T-helper 17 cell (primary cell): ENCODE results near the gene PCDH9. TPM values are rescaled to one million over a fixed set of nuclear protein-coding genes. Genes with fewer than 3 reads are reported as not detected.
A peak's percentile ranks its signal among the peaks of the same experiment; 100 is the strongest.

Experiments
- ATAC-seq: fragments of 150-1000 bp; cut with Tn5 transposase; 2 replicates; pipeline ENCODE4 v1.10.0; 2021; ENCODE audit warnings: mild to moderate bottlenecking, moderate library complexity
- DNase-seq, 3 donors: peaks; one replicate each; pipeline versions ENCODE4 v3.0.0 to v3.0.0-alpha.2; 2020 to 2021
- H3K9me3 ChIP-seq: one replicate; pipeline ENCODE4 v1.7.0; 2013; ENCODE audit warnings: low read length, mild to moderate bottlenecking; ENCODE audit not compliant: control insufficient read depth, poor library complexity, severe bottlenecking
- H3K27ac Mint-ChIP-seq: one replicate; pipeline ENCODE4 v1.8.0; 2022; ENCODE audit warnings: mild to moderate bottlenecking, moderate library complexity, mixed read lengths
- H3K27me3 Mint-ChIP-seq: one replicate; pipeline ENCODE4 v1.8.0; 2022; ENCODE audit warnings: mixed read lengths
- H3K36me3 Mint-ChIP-seq: one replicate; pipeline ENCODE4 v1.8.0; 2022; ENCODE audit warnings: low read depth, mixed read lengths
- H3K4me1 Mint-ChIP-seq: one replicate; pipeline ENCODE4 v1.8.0; 2022; ENCODE audit warnings: mild to moderate bottlenecking, mixed read lengths
- H3K4me3 Mint-ChIP-seq: one replicate; pipeline ENCODE4 v1.8.0; 2022; ENCODE audit warnings: mild to moderate bottlenecking, moderate library complexity, mixed read lengths
- total RNA-seq, 4 donors: library from RNA in 2 of 4; stranded (reverse) in 2 of 4; gene quantifications; one replicate each; pipeline ENCODE4 v1.2.3 and lab custom pipeline; 2022 to 2026

PCDH9 gene, protein sequence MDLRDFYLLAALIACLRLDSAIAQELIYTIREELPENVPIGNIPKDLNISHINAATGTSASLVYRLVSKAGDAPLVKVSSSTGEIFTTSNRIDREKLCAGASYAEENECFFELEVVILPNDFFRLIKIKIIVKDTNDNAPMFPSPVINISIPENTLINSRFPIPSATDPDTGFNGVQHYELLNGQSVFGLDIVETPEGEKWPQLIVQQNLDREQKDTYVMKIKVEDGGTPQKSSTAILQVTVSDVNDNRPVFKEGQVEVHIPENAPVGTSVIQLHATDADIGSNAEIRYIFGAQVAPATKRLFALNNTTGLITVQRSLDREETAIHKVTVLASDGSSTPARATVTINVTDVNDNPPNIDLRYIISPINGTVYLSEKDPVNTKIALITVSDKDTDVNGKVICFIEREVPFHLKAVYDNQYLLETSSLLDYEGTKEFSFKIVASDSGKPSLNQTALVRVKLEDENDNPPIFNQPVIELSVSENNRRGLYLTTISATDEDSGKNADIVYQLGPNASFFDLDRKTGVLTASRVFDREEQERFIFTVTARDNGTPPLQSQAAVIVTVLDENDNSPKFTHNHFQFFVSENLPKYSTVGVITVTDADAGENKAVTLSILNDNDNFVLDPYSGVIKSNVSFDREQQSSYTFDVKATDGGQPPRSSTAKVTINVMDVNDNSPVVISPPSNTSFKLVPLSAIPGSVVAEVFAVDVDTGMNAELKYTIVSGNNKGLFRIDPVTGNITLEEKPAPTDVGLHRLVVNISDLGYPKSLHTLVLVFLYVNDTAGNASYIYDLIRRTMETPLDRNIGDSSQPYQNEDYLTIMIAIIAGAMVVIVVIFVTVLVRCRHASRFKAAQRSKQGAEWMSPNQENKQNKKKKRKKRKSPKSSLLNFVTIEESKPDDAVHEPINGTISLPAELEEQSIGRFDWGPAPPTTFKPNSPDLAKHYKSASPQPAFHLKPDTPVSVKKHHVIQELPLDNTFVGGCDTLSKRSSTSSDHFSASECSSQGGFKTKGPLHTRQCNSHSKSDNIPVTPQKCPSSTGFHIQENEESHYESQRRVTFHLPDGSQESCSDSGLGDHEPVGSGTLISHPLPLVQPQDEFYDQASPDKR (N-terminal part only)
- total RNA-seq (under 1 TPM; 0.50 to 0.67 TPM), total RNA-seq (lab: John Stamatoyannopoulos, UW) (0.23 to 1.4 reads per million in 2 donors)

DNA sequence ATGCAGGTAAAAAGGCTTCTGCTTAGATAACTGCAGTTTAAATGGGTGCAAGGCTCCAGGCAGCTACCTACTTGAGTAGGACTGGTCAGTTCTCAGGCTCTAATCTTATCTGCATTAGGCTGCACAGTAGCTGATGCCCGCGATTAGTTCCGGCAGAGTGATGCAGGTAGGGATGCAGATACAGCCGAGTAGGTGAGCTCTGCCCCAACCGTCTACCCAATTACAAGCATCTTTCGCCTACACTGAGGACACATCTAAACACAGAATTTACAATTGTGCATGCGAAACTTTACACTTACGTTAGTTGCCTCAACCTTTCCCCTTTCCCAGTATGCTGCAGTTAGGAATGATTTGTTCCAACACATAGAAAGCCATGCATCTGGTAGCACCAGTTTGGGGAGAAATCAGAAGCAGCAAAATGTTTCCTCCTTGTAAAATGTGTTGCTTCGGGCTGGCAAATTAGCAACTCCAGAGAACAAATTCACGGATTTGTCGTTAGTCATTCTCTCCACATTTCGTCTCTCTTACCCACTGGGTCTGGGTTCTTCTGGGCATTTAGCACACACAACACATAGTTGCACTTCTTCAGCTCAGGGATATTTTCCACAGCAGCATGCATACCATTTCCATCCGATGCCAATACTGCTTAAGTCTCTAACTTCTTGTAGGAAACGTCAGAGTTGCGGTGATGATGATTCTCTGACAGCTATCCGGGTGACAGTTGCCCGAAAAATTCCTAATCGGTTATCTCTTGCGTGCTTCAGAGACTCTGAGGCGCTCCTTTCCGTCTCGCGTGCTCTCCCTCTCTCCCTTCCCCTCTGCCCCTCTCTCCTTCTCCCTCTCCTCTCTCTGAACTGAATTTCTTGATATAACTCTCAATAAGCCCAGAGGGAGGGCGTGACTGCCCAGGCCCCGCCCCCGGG is at the start of gene PCDH9:
Gene PCDH9, minus strand, starts transcription at position 856 of the 923 bp plus-strand sequence. CDS start 1,896 bp downstream, outside the sequence.
- no peak within 1 kb of the TSS for H3K4me3 Mint-ChIP-seq
- no peak for DNase-seq
- peak; percentile 13 for ATAC-seq
- H3K27me3 Mint-ChIP-seq = peaks cover 22% of the 10 kb centered on the region
- H3K27ac Mint-ChIP-seq = no peak within 1 kb of the TSS
- H3K36me3 Mint-ChIP-seq = no peaks in the 10 kb centered on the region
- peaks cover 7% of the 10 kb centered on the region for H3K4me1 Mint-ChIP-seq
- no peaks in the 10 kb centered on the region for H3K9me3 ChIP-seq

DNA sequence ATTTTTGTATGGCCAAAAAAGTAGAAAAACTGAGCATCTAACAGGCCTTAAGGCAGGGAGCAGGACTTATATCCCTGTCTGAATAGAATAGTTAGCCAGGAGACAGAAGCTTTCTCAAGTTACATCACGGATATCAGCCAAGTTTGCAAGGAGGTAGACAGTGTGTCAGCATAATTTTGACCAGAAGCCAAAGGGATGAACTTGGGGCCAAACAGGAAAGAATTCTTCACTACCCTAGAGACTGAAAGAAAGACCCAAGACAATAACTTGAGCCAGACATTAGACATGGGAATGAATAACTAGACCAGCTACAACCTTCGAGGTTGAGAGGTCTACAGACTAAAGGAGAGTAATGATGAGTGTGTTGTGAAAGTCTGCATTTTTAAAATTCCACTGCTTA is 48.1 kb upstream of the PCDH9 start:
- H3K9me3 ChIP-seq = no peaks in the 10 kb centered on the region
- DNase-seq (no peak), ATAC-seq (no peak)
- Mint-ChIP-seq H3K4me1 (no peaks in the 10 kb centered on the region), H3K36me3 (no peaks in the 10 kb centered on the region), H3K27ac (no peak overlapping the region), H3K27me3 (no peaks in the 10 kb centered on the region), H3K4me3 (no peak overlapping the region)

DNA sequence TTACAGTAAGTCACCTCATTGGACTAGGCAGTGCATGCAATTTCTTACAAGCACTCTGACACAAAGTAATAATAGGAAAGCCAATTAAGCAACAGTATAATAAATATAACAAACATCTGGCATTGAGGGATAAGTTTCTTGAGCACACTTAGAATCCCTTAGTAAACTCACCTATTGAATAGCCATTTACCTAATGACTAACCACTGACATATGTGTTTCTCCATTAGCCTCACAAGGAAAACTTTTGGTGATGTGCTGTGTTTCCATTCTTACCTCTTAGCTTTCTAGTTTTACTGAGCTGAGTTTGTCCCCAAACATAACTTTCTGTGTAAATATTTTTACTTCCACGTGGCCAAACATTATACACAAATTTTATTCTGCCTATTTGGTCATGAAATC is 47.4 kb upstream of the PCDH9 start:
- DNase-seq (no peak), ATAC-seq (no peak)
- Mint-ChIP-seq H3K27ac (no peak overlapping the region), H3K27me3 (no peaks in the 10 kb centered on the region), H3K4me3 (no peak overlapping the region), H3K36me3 (no peaks in the 10 kb centered on the region), H3K4me1 (no peaks in the 10 kb centered on the region)
- H3K9me3 ChIP-seq = no peaks in the 10 kb centered on the region

DNA sequence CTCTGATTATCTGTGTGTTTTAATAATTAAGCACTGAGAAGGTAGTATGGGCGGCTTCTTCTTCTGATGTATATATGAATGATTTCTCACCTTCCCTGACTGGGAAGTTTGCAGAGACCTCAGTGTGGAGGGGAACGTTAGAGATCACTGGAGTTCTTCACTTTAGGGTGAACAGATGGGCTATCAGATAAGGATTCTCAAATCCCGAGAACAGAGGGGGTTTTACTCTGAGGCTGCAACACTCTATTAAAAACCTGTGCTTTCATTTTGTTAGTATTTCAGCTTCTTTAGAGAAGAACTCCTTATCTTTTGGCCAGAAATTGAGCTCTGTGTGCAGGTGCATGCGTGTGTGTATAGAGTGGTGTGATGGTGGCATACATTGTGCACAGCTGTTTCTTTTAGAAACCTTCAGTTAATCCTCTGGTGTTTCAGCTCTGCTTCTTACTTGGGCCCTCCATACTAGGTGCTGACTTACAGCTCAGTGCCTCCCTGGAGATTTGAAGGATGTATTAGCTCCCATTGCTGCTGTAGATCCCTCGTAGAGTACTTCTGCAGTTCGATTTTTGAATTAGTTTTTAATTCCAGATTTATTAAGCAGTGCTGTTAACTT is 45.3 kb upstream of the PCDH9 start:
- no peaks in the 10 kb centered on the region for H3K27me3 Mint-ChIP-seq
- no peaks in the 10 kb centered on the region for H3K36me3 Mint-ChIP-seq
- no peaks in the 10 kb centered on the region for H3K4me1 Mint-ChIP-seq
- H3K9me3 ChIP-seq = no peaks in the 10 kb centered on the region
- H3K4me3 Mint-ChIP-seq = no peak overlapping the region
- no peak for ATAC-seq
- no peak overlapping the region for H3K27ac Mint-ChIP-seq
- no peak for DNase-seq

DNA sequence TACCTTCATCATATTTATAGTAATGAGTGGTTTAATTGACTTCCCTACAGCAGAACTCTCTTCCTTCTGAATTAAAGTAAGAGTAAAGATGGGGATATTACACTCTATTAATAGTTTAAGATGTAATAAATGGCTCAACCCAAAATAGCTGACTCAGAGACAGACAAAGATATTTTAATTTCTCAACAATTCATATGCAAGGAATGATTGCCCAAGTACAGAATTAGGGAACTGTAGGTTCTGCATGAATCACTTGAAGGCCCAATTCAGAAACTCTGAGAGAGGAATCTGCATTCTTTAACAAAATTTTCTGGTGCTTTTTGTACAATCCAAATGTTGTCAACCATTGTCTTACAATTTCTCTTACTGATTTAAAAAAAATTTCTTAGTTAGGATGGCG is 42.9 kb upstream of the PCDH9 start:
- DNase-seq = no peak
- no peak overlapping the region for H3K4me3 Mint-ChIP-seq
- H3K27me3 Mint-ChIP-seq = no peaks in the 10 kb centered on the region
- no peaks in the 10 kb centered on the region for H3K36me3 Mint-ChIP-seq
- no peaks in the 10 kb centered on the region for H3K4me1 Mint-ChIP-seq
- ATAC-seq = no peak
- H3K27ac Mint-ChIP-seq = no peak overlapping the region
- H3K9me3 ChIP-seq = no peaks in the 10 kb centered on the region

DNA sequence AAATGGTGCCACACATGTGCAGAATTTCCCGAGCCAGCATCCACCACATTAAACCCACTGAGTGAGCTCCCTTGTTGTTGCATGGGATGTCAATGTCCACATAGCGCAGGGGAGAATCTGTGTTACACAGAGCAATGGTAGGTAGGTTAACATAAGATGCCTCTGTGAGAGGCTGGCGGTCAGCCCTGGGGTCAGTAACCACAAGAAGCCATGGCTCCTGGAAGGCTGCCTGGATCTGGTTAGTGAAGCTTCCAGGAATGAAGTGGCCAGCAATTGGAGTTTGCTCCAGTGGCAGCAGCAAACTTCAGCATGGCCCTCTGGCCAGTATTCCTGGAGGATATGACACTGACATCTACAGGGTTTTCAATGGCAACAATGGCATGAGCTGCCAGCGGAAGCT is 37.0 kb upstream of the PCDH9 start:
- Mint-ChIP-seq H3K27me3 (peaks cover 7% of the 10 kb centered on the region), H3K4me3 (no peak overlapping the region), H3K27ac (no peak overlapping the region), H3K4me1 (no peaks in the 10 kb centered on the region), H3K36me3 (no peaks in the 10 kb centered on the region)
- ATAC-seq = no peak
- H3K9me3 ChIP-seq = no peaks in the 10 kb centered on the region
- DNase-seq = no peak

DNA sequence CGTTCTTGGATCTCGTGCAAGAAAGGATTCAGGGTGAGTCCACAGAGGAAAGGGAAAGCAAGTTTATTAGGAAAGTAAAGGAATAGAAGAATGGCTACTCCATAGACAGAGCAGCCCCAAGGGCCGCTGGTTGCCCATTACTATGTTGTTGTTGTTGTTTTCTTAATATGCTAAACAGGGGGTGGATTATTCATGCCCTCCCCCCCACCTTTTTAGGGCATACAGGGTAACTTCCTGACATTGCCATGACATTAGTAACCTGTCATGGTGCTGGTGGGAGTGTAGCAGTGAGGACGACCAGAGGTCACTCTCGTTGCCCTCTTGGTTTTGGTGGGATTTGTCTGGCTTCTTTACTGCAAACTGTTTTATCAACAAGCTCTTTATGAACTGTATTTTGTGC is 29.1 kb upstream of the PCDH9 start:
- no peaks in the 10 kb centered on the region for H3K4me1 Mint-ChIP-seq
- peaks cover 12% of the 10 kb centered on the region for H3K27me3 Mint-ChIP-seq
- no peak overlapping the region for H3K27ac Mint-ChIP-seq
- ATAC-seq (no peak), DNase-seq (no peak)
- no peaks in the 10 kb centered on the region for H3K36me3 Mint-ChIP-seq
- H3K9me3 ChIP-seq = no peaks in the 10 kb centered on the region
- H3K4me3 Mint-ChIP-seq = no peak overlapping the region

DNA sequence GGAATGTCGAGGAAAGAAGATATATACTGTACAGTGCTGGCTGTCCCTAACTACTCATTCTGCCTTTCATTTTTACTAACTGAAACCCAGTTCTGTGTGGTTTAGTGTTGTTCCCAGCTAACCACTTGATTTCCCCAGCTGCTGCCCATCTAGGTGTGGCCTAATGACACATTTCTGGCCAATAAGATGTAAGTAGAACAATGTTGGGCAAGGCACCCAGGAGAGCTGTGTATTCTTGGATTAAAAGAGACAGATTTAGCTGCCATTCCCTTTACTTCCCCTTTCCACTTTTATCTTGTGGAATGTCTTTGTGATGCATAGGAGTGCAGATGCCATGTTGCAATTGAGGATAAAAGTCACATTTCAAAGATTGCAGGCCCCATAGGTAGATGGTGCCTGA is 28.3 kb upstream of the PCDH9 start:
- no peaks in the 10 kb centered on the region for H3K4me1 Mint-ChIP-seq
- peaks cover 6% of the 10 kb centered on the region for H3K27me3 Mint-ChIP-seq
- H3K36me3 Mint-ChIP-seq = no peaks in the 10 kb centered on the region

DNA sequence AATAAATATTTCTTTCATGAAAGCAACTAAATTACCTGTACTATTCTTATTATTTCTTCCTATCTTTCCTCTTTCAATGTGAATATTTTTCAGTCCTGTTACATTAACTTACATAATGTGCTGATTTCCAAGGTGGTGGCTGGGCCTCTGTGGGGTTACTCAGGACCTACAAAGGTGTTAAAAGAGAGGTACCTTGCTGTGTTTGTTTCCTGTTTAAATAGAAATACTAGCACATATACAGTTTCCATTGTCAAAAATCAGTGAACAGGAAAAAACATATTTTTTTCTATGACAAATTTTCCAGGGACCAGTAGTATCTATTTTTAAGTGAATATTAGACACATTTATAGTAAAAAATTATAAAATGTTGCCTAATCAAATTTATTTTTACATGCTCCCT is 8.7 kb upstream of the PCDH9 start:
- Mint-ChIP-seq H3K4me1 (no peaks in the 10 kb centered on the region), H3K4me3 (no peak overlapping the region), H3K27me3 (no peaks in the 10 kb centered on the region), H3K36me3 (no peaks in the 10 kb centered on the region), H3K27ac (no peak overlapping the region)
- ATAC-seq (no peak), DNase-seq (no peak)
- no peaks in the 10 kb centered on the region for H3K9me3 ChIP-seq

More for the DNA sequence above, 28.3 kb upstream of the PCDH9 start:
- Mint-ChIP-seq H3K27ac (no peak overlapping the region), H3K4me3 (no peak overlapping the region)
- DNase-seq (no peak), ATAC-seq (no peak)
- no peaks in the 10 kb centered on the region for H3K9me3 ChIP-seq

DNA sequence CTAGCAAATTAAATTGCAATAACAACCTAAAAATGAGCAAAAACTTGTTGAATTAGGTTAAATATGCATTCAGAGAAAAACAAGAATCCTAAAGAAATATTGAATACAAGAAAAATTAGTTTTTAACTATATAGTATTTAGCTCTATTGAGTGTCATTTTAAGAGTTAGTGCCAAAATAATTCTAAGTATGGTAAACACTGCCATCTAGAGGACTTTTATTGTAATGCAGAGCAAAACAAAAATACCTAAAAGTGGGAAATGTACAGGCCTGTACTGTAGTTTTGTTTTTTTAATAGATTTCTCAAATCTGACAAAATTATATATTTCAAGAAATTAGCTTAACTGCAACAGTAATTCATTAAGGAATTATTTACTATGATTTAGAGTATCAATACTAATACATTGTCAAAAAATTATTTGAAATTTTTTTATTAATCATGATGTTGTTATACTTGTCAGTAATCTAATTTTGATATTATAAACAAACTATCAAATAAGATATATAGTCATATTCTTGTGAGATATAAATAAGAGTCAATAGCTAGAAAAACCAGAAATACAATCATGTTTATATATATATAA is 8.2 kb upstream of the PCDH9 start:
- ATAC-seq = peak; percentile 50

DNA sequence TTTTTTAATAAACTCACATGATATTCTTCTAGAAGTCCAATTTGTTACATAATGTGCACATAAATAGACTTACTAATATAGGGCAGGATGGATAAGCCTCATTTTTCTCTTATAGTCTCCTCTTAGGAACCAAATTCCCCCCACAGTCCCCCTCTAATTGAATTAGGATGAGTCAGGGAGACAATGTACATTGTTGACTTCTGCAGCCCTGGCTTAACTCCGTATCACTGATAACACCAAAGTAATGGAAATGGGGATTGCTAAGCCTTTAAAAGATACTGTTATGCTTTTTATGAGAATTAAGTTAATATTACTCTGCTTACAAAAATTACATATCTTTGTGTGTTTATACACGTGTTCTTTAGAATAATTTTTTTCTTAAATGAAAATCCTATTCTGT is 5.1 kb upstream of the PCDH9 start:
- DNase-seq = no peak
- ATAC-seq = no peak
- Mint-ChIP-seq H3K27me3 (no peaks in the 10 kb centered on the region), H3K4me3 (no peak overlapping the region), H3K27ac (no peak overlapping the region), H3K4me1 (peaks cover 7% of the 10 kb centered on the region), H3K36me3 (no peaks in the 10 kb centered on the region)
- H3K9me3 ChIP-seq = no peaks in the 10 kb centered on the region

More for the DNA sequence above, 8.2 kb upstream of the PCDH9 start:
- no peak for DNase-seq
- Mint-ChIP-seq H3K4me3 (no peak overlapping the region), H3K36me3 (no peaks in the 10 kb centered on the region), H3K27ac (no peak overlapping the region), H3K27me3 (no peaks in the 10 kb centered on the region), H3K4me1 (no peaks in the 10 kb centered on the region)
- no peaks in the 10 kb centered on the region for H3K9me3 ChIP-seq

DNA sequence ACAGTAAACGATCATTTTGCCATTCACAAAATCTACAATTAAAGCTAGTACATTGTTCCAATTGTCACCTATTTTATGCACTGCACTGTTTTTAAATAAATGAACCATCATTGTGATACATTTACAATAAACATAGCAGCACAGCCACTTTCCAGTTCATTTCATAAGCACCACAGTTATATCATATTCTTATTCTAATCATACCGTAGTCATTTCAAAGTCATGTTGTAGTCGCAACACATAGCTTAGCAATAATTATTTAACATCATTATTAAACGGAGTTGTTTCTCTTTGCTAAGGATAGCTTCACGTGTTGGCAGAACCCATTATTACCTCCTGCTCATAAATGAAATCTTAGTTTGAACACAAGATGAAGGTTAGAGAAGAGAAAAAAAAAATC is 2.2 kb upstream of the PCDH9 start:
- H3K4me1 Mint-ChIP-seq = peaks cover 7% of the 10 kb centered on the region
- no peaks in the 10 kb centered on the region for H3K36me3 Mint-ChIP-seq
- ATAC-seq (no peak), DNase-seq (no peak)
- no peaks in the 10 kb centered on the region for H3K9me3 ChIP-seq
- H3K4me3 Mint-ChIP-seq = no peak overlapping the region
- no peak overlapping the region for H3K27ac Mint-ChIP-seq
- peaks cover 8% of the 10 kb centered on the region for H3K27me3 Mint-ChIP-seq
